Fibroblast of gingiva (primary cell): ENCODE measurements around the gene GJA4.

ENCODE experiments used
- DNase-seq: peaks from one replicate; pipeline ENCODE4 v3.0.0-alpha.2; 2011; ENCODE audit warnings: low read depth

The GJA4 gene

GRCh38 chr1:34839526-34840305 lies 46.9 kb downstream of the GJA4 start:
- no peak for DNase-seq

GRCh38 chr1:34840426-34840825 lies 47.6 kb downstream of the GJA4 start:
- no peak for DNase-seq

- DNase-seq = no peak
Measured at GRCh38 chr1:34842073-34842472, 49.3 kb downstream of the GJA4 start.

GRCh38 chr1:34842952-34843371 lies 50.2 kb downstream of the GJA4 start:
- no peak for DNase-seq

- no peak for DNase-seq
Measured at GRCh38 chr1:34843392-34844251, 50.8 kb downstream of the GJA4 start.

- DNase-seq = no peak
Measured at GRCh38 chr1:34844252-34844634, 51.4 kb downstream of the GJA4 start.
